K562 (cell line): Measurements from ENCODE around the gene RDM1. TPM values are rescaled to one million over a fixed set of nuclear protein-coding genes. Genes with fewer than 3 reads are reported as not detected.

Source experiments
- ATAC-seq: fragments of 200-7000 bp; cut with Tn5 transposase; 3 replicates; pipeline ENCODE4 v1.9.1; 2020; ENCODE audit warnings: moderate library complexity
- BruUV-seq: library from RNA; stranded (reverse); fragments of 400-500 nt; replicated peaks from 2 replicates; lab custom pipeline; 2021; lab: Mats Ljungman, UMichigan
- CTCF ChIA-PET: fragments of 300-600 bp; formaldehyde crosslinking; extraction: SDS; loops from one replicate; lab custom pipeline; 2021; ENCODE audit warnings: low intra/inter-chr PET ratio; lab: Yijun Ruan, JAX
- POLR2A ChIA-PET: fragments of 300-600, 350-650 bp; sonication (Branson Sonifier 250); formaldehyde crosslinking; extraction: SDS; loops from one replicate; lab custom pipeline; 2021; ENCODE audit warnings: antibody characterized with exemption, inconsistent platforms; lab: Yijun Ruan, JAX
- DNase-seq, 4 experiments: peaks; one replicate each; pipeline versions ENCODE4 v3.0.0 to v3.0.0-alpha.2; 2011 to 2018; ENCODE audit warnings: low spot score in 3 of 4, mixed read lengths in 3 of 4; ENCODE audit errors: extremely low read depth in 1 of 4
- FAIRE-seq: peaks from 2 replicates; lab custom pipeline; 2011; peaks lifted over from hg19 to GRCh38; lab: Jason Lieb, UNC
- H2AFZ ChIP-seq: 2 replicates; pipeline ENCODE4 v1.6.0; 2011; ENCODE audit warnings: low read depth, low read length, control low read depth, inconsistent platforms
- H3K27ac ChIP-seq: fragments of 200-600 bp; 3 replicates; pipeline ENCODE4 v1.8.0; 2011; ENCODE audit warnings: low read depth, mild to moderate bottlenecking, control low read depth, inconsistent platforms, low read length, moderate library complexity, mixed read lengths; ENCODE audit errors: extremely low read depth
- H3K27me3 ChIP-seq, 2 experiments: fragments of 300-600 bp in 1 of 2; 2 replicates in 1 of 2; 3 replicates in 1 of 2; pipeline versions ENCODE4 v1.6.0 to v1.8.0; 2011; ENCODE audit warnings: inconsistent platforms in 2 of 2, low read length in 2 of 2, mild to moderate bottlenecking in 1 of 2, mixed read lengths in 1 of 2, moderate library complexity in 1 of 2; ENCODE audit not compliant: control insufficient read depth in 2 of 2, insufficient read depth in 2 of 2
- H3K36me3 ChIP-seq: fragments of 300-600 bp; 3 replicates; pipeline ENCODE4 v1.8.0; 2011; ENCODE audit warnings: mild to moderate bottlenecking, low read length, inconsistent platforms; ENCODE audit not compliant: control insufficient read depth, insufficient read depth
- H3K4me1 ChIP-seq, 2 experiments: fragments of 200-600 bp in 1 of 2; replicated peaks in 1 of 2; 2 replicates in 1 of 2; 3 replicates in 1 of 2; pipeline versions ENCODE4 v1.5.1 to v1.8.0; 2011; ENCODE audit warnings: inconsistent platforms in 2 of 2, low read length in 2 of 2, mild to moderate bottlenecking in 1 of 2, mixed read lengths in 1 of 2, moderate library complexity in 1 of 2; ENCODE audit not compliant: control insufficient read depth in 2 of 2, insufficient read depth in 2 of 2
- H3K4me2 ChIP-seq: 2 replicates; pipeline ENCODE4 v1.6.1; 2011; ENCODE audit warnings: low read length, control low read depth, inconsistent platforms, mixed read lengths; ENCODE audit not compliant: insufficient read depth
- H3K4me3 ChIP-seq: fragments of 200-600 bp; sonication (generic), shearing (Covaris generic); 2 replicates; pipeline ENCODE4 v1.5.1; 2016; ENCODE audit warnings: control low read depth, inconsistent platforms
- H3K79me2 ChIP-seq: fragments of 200-600 bp; 3 replicates; pipeline ENCODE4 v1.8.0; 2011; ENCODE audit warnings: low read length, inconsistent platforms; ENCODE audit not compliant: control insufficient read depth, insufficient read depth
- H3K9ac ChIP-seq, 2 experiments: 2 replicates each; pipeline versions ENCODE4 v1.6.0 to v1.6.1; 2011; ENCODE audit warnings: low read depth in 2 of 2, low read length in 2 of 2, control low read depth in 1 of 2, inconsistent platforms in 1 of 2, mild to moderate bottlenecking in 1 of 2, mixed read lengths in 1 of 2; ENCODE audit not compliant: insufficient read depth in 1 of 2
- H3K9me1 ChIP-seq: one replicate; pipeline ENCODE4 v1.6.0; 2011; ENCODE audit warnings: inconsistent platforms, mild to moderate bottlenecking, low read length, moderate library complexity; ENCODE audit not compliant: control insufficient read depth, insufficient read depth
- H3K9me3 ChIP-seq: replicated peaks from 2 replicates; pipeline ENCODE4 v1.5.1; 2011; ENCODE audit warnings: low read depth, low read length, inconsistent platforms; ENCODE audit not compliant: control insufficient read depth, insufficient read depth
- H4K20me1 ChIP-seq: replicated peaks from 2 replicates; pipeline ENCODE4 v1.6.1; 2011; ENCODE audit warnings: low read length, inconsistent platforms, mixed read lengths; ENCODE audit not compliant: control insufficient read depth, insufficient read depth
- ARID3A ChIP-seq: IDR thresholded peaks from 2 replicates; pipeline ENCODE4 v1.6.1; 2012; ENCODE audit warnings: low read depth, low read length, improper control_type of control experiment, borderline replicate concordance
- SPI1 ChIP-seq: IDR thresholded peaks from 2 replicates; pipeline ENCODE4 v1.6.1; 2011; ENCODE audit warnings: low read depth, low read length, control low read depth, borderline replicate concordance
- SUPT5H ChIP-seq: fragments of 450-650 bp; IDR thresholded peaks from 2 replicates; pipeline ENCODE4 v1.6.1; 2016
- ZFP36 ChIP-seq: fragments of 150-350 bp; IDR thresholded peaks from 2 replicates; pipeline ENCODE4 v1.6.1; 2018; ENCODE audit warnings: low read length, low read depth; ENCODE audit not compliant: partially characterized antibody
- ZNF24 ChIP-seq: fragments of 450-650 bp; IDR thresholded peaks from 2 replicates; pipeline ENCODE4 v1.6.1; 2016
- WGBS: fragments of 100-300 bp; shearing (Covaris generic); methylation state at CpG from one replicate; pipeline ENCODE4 v1.1.6; 2016; ENCODE audit warnings: low coverage, mixed read lengths; ENCODE audit not compliant: insufficient coverage; ENCODE audit errors: missing lambda C conversion rate; 5-methylcytosine and 5-hydroxymethylcytosine counted together
- in situ Hi-C: fragments of 300-500 bp; cut with MboI; formaldehyde crosslinking; loops from 4 replicates; pipeline ENCODE4 v1.15.0; 2018; ENCODE audit warnings: inconsistent platforms, mixed read lengths
- intact Hi-C: fragments of 100-400 bp; cut with micrococcal nuclease; formaldehyde crosslinking; loops from 2 replicates; pipeline ENCODE4 v1.14.2; 2022
- polyA plus RNA-seq, 8 experiments: library from polyadenylated mRNA; depleted of rRNA in 4 of 8; stranded (reverse) in 5 of 8; unstranded in 3 of 8; fragments of >200 nt; fragmentation: Nextera tagmentation in 2 of 8; fragmentation: Illumina TruSeq in 1 of 8; extraction: Ambion mirVana in 2 of 8; extraction: Trizol in 1 of 8; gene quantifications; 2 replicates each; pipeline versions ENCODE4 v1.2.1 to v1.2.3, GENCODE V29; 2011 to 2014; ENCODE audit warnings: inconsistent platforms in 1 of 8, missing spikeins in 1 of 8
- total RNA-seq, 7 experiments: library from RNA; depleted of rRNA in 6 of 7; stranded (reverse); fragments of >200 nt in 6 of 7; fragmentation: Illumina TruSeq in 2 of 7; extraction: Trizol in 2 of 7; gene quantifications; 2 replicates each; pipeline versions ENCODE4 v1.2.1 to v1.2.3, GENCODE V29; 2011 to 2021; ENCODE audit warnings: low replicate concordance in 1 of 7
- TF ChIP-seq, protein P1 (sequence below), 3 experiments: IDR thresholded peaks in 2 of 3; conservative IDR thresholded peaks in 1 of 3; 2 replicates each; pipeline ENCODE4 v1.5.1; 2011 to 2012; ENCODE audit warnings: low read length in 3 of 3, mild to moderate bottlenecking in 3 of 3, control low read depth in 2 of 3, improper control_type of control experiment in 1 of 3, inconsistent platforms in 1 of 3, low read depth in 1 of 3, mixed read lengths in 1 of 3, moderate library complexity in 1 of 3; ENCODE audit not compliant: insufficient read depth in 2 of 3

Gene RDM1
- total and polyA plus RNA-seq, 9 of the 15 experiments (the other 6 are each of a cell fraction or from before 2014, with no cell fraction given) = 2.5 to 11.2 (median 5.4) TPM

GRCh38 chr17:35876534-35876933 is 54.0 kb downstream of the RDM1 start:
- WGBS = 26% methylated on average over 3 of the region's 3 CpGs
- BruUV-seq = no TSS peak
- FAIRE-seq = no peak

DNA sequence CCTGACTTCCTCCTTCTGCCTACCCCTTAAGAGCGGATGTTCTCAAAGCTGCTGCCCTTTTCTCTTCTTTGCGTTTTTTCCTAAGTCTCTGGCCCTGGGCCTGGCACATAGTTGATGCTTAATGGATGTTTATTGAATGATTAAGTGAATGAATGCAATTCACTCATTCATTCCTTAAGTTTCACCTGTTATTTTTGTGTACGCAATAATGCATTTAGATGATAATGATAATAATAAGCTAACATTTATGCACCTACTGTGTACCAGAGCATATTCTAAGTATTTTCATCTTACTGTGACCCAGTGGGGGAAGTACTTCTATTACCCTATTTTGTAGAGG is 54.8 kb downstream of the RDM1 start:
- H3K79me2 ChIP-seq = no peaks in the 10 kb centered on the region
- TF ChIP-seq SUPT5H (no peak), ARID3A (no peak), ZNF24 (0 out of 2 replicates have a peak, but pooled peaks have one; percentile 67), SPI1 (0 out of 2 replicates have a peak, but pooled peaks have one; percentile 11)
- TF ChIP-seq, protein P1, sequence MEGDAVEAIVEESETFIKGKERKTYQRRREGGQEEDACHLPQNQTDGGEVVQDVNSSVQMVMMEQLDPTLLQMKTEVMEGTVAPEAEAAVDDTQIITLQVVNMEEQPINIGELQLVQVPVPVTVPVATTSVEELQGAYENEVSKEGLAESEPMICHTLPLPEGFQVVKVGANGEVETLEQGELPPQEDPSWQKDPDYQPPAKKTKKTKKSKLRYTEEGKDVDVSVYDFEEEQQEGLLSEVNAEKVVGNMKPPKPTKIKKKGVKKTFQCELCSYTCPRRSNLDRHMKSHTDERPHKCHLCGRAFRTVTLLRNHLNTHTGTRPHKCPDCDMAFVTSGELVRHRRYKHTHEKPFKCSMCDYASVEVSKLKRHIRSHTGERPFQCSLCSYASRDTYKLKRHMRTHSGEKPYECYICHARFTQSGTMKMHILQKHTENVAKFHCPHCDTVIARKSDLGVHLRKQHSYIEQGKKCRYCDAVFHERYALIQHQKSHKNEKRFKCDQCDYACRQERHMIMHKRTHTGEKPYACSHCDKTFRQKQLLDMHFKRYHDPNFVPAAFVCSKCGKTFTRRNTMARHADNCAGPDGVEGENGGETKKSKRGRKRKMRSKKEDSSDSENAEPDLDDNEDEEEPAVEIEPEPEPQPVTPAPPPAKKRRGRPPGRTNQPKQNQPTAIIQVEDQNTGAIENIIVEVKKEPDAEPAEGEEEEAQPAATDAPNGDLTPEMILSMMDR (IDR thresholded peaks at IDR 0.05 in 2 of 3, conservative IDR thresholded peaks at IDR 0.05 in 1 of 3; ENCODE audit: insufficient read depth in 2 of 3, low read depth in 1 of 3, low read length in 3 of 3) = no peak

More at GRCh38 chr17:35876534-35876933, 54.0 kb downstream of the RDM1 start:
- H3K36me3 ChIP-seq = no peaks in the 10 kb centered on the region
- peaks cover 4 to 17% of the 10 kb centered on the region in 2 experiments; a peak in 4 of 5 replicates for H3K4me1 ChIP-seq
- TF ChIP-seq ZFP36 = no peak
- H3K4me2 ChIP-seq = no peak overlapping the region
- DNase-seq (no peak), ATAC-seq (no peak)
- in situ Hi-C loops (no loop called here), intact Hi-C loops (no loop called here)
- H3K79me2 ChIP-seq = no peaks in the 10 kb centered on the region
- POLR2A ChIA-PET = interaction anchor here (1.0 to 2.2 kb wide), 6 partner anchors 10 to 67 kb away, joined by 3 to 7 read pairs (median 3); partner anchors contain the start of gene TAF15
- H3K9ac ChIP-seq = no peak overlapping the region
- H3K4me3 ChIP-seq = no peak overlapping the region
- H3K27ac ChIP-seq = no peak overlapping the region
- H3K27me3 ChIP-seq = no peaks in the 10 kb centered on the region
- H3K9me3 ChIP-seq = no peaks in the 10 kb centered on the region
- CTCF ChIA-PET = no interaction called here
- H3K9me1 ChIP-seq = no peaks in the 10 kb centered on the region
- H4K20me1 ChIP-seq = no peaks in the 10 kb centered on the region
- H2AFZ ChIP-seq = peak overlapping the region; percentile 42

More for the DNA sequence above, 54.8 kb downstream of the RDM1 start:
- DNase-seq = no peak
- intact Hi-C loops (no loop called here), in situ Hi-C loops (no loop called here)
- no TSS peak for BruUV-seq
- Histone ChIP-seq H3K4me2 (no peak overlapping the region), H3K9me3 (no peaks in the 10 kb centered on the region), H3K4me3 (no peak overlapping the region), H2AFZ (peak overlapping the region; percentile 44; the same call in 1 of the 2 replicates), H3K36me3 (no peaks in the 10 kb centered on the region), H3K4me1 (peaks cover 4 to 12% of the 10 kb centered on the region in 2 experiments; a peak in 4 of 5 replicates), H3K9ac (no peak overlapping the region), H4K20me1 (no peaks in the 10 kb centered on the region), H3K27ac (no peak overlapping the region), H3K27me3 (no peaks in the 10 kb centered on the region), H3K9me1 (no peaks in the 10 kb centered on the region)
- 66% methylated on average over 3 of the region's 3 CpGs for whole genome bisulfite sequencing
- ChIA-PET POLR2A (interaction anchor here (1.0 to 2.2 kb wide), 7 partner anchors 10 to 66 kb away, joined by 3 to 7 read pairs (median 3); partner anchors contain the start of gene TAF15), CTCF (no interaction called here)
- no peak for ATAC-seq
- FAIRE-seq = no peak
